Astrocyte (in vitro differentiated cells and primary cell): Measurements from ENCODE around the gene EMP3. TPM values are rescaled to one million over a fixed set of nuclear protein-coding genes. Genes with fewer than 3 reads are reported as not detected.

Experiments used
- DNase-seq: peaks from one replicate; pipeline ENCODE4 v3.0.0-alpha.2; 2010; ENCODE audit warnings: low read depth
- FAIRE-seq: peaks from 2 replicates; lab custom pipeline; 2011; peaks lifted over from hg19 to GRCh38; lab: Jason Lieb, UNC
- H2AFZ ChIP-seq: 2 replicates; pipeline ENCODE4 v1.6.0; 2012; ENCODE audit warnings: low read depth, low read length, inconsistent platforms
- H3K27ac ChIP-seq: 2 replicates; pipeline ENCODE4 v1.5.1; 2011; ENCODE audit warnings: low read depth, low read length, inconsistent platforms
- H3K27me3 ChIP-seq: 2 replicates; pipeline ENCODE4 v1.6.0; 2011; ENCODE audit warnings: low read length, inconsistent platforms; ENCODE audit not compliant: insufficient read depth
- H3K36me3 ChIP-seq: 2 replicates; pipeline ENCODE4 v1.5.1; 2011; ENCODE audit warnings: low read length, inconsistent platforms; ENCODE audit not compliant: insufficient read depth
- H3K4me1 ChIP-seq: 2 replicates; pipeline ENCODE4 v1.5.1; 2011; ENCODE audit warnings: low read length, inconsistent platforms; ENCODE audit not compliant: insufficient read depth
- H3K4me2 ChIP-seq: 2 replicates; pipeline ENCODE4 v1.6.0; 2012; ENCODE audit warnings: low read length, inconsistent platforms
- H3K4me3 ChIP-seq: 2 replicates; pipeline ENCODE4 v1.5.1; 2011; ENCODE audit warnings: low read depth, mild to moderate bottlenecking, low read length, inconsistent platforms; ENCODE audit not compliant: insufficient read depth
- H3K79me2 ChIP-seq: 2 replicates; pipeline ENCODE4 v1.6.0; 2012; ENCODE audit warnings: mild to moderate bottlenecking, low read length, inconsistent platforms; ENCODE audit not compliant: insufficient read depth
- H3K9ac ChIP-seq: 2 replicates; pipeline ENCODE4 v1.6.0; 2012; ENCODE audit warnings: mild to moderate bottlenecking, low read length, inconsistent platforms
- H3K9me3 ChIP-seq: 2 replicates; pipeline ENCODE4 v1.5.1; 2012; ENCODE audit warnings: low read depth, mild to moderate bottlenecking, low read length, inconsistent platforms; ENCODE audit not compliant: insufficient read depth
- H4K20me1 ChIP-seq: 2 replicates; pipeline ENCODE4 v1.6.0; 2012; ENCODE audit warnings: low read length, inconsistent platforms; ENCODE audit not compliant: insufficient read depth
- H3K27ac Mint-ChIP-seq: one replicate; pipeline ENCODE4 v1.8.0; 2021; ENCODE audit warnings: mild to moderate bottlenecking, mixed read lengths; ENCODE audit not compliant: unreplicated experiment
- H3K27me3 Mint-ChIP-seq: one replicate; pipeline ENCODE4 v1.8.0; 2021; ENCODE audit warnings: low read depth, mixed read lengths; ENCODE audit not compliant: unreplicated experiment
- H3K36me3 Mint-ChIP-seq: one replicate; pipeline ENCODE4 v1.8.0; 2021; ENCODE audit warnings: low read depth, mixed read lengths; ENCODE audit not compliant: unreplicated experiment
- H3K4me1 Mint-ChIP-seq: one replicate; pipeline ENCODE4 v1.8.0; 2021; ENCODE audit warnings: low read depth, mixed read lengths; ENCODE audit not compliant: unreplicated experiment
- H3K4me3 Mint-ChIP-seq: one replicate; pipeline ENCODE4 v1.8.0; 2021; ENCODE audit warnings: mild to moderate bottlenecking, moderate library complexity, mixed read lengths; ENCODE audit not compliant: unreplicated experiment
- H3K9me3 Mint-ChIP-seq: one replicate; pipeline ENCODE4 v1.8.0; 2021; ENCODE audit warnings: mild to moderate bottlenecking, mixed read lengths; ENCODE audit not compliant: unreplicated experiment
- EZH2 ChIP-seq: IDR thresholded peaks from 2 replicates; pipeline ENCODE4 v1.6.1; 2012; ENCODE audit warnings: mild to moderate bottlenecking, low read length, inconsistent platforms; ENCODE audit not compliant: insufficient read depth
- total RNA-seq: library from RNA; stranded (reverse); gene quantifications from 2 replicates; pipeline ENCODE4 v1.2.1, GENCODE V29; 2021
- TF ChIP-seq, protein P1 (sequence below): IDR thresholded peaks from 2 replicates; pipeline ENCODE4 v1.5.1; 2011; ENCODE audit warnings: low read depth, mild to moderate bottlenecking, inconsistent platforms, low read length, moderate library complexity; ENCODE audit not compliant: insufficient read depth

Gene EMP3
- total RNA-seq, 1 donor from 2014 or later, result 217 TPM

GRCh38 chr19:48355365-48355954, 30.1 kb downstream of the EMP3 start:
- no peak for FAIRE-seq
- H3K9ac ChIP-seq, result no peak overlapping the region
- H3K79me2 ChIP-seq, result no peaks in the 10 kb centered on the region
- H3K4me2 ChIP-seq, result no peak overlapping the region
- H4K20me1 ChIP-seq, result no peaks in the 10 kb centered on the region
- peaks cover 4% of the 10 kb centered on the region for H3K4me1 ChIP-seq
- no peak overlapping the region for H2AFZ ChIP-seq
- Mint-ChIP-seq H3K4me1 (peaks cover 7% of the 10 kb centered on the region), H3K27me3 (no peaks in the 10 kb centered on the region), H3K27ac (no peak overlapping the region), H3K4me3 (no peak overlapping the region), H3K36me3 (peaks cover 2% of the 10 kb centered on the region), H3K9me3 (peaks cover 3% of the 10 kb centered on the region)
- H3K36me3 ChIP-seq, result no peaks in the 10 kb centered on the region
- H3K27me3 ChIP-seq, result no peaks in the 10 kb centered on the region
- TF ChIP-seq, protein P1, sequence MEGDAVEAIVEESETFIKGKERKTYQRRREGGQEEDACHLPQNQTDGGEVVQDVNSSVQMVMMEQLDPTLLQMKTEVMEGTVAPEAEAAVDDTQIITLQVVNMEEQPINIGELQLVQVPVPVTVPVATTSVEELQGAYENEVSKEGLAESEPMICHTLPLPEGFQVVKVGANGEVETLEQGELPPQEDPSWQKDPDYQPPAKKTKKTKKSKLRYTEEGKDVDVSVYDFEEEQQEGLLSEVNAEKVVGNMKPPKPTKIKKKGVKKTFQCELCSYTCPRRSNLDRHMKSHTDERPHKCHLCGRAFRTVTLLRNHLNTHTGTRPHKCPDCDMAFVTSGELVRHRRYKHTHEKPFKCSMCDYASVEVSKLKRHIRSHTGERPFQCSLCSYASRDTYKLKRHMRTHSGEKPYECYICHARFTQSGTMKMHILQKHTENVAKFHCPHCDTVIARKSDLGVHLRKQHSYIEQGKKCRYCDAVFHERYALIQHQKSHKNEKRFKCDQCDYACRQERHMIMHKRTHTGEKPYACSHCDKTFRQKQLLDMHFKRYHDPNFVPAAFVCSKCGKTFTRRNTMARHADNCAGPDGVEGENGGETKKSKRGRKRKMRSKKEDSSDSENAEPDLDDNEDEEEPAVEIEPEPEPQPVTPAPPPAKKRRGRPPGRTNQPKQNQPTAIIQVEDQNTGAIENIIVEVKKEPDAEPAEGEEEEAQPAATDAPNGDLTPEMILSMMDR, result no peak
- DNase-seq, result no peak
- H3K27ac ChIP-seq, result no peak overlapping the region
- no peaks in the 10 kb centered on the region for H3K9me3 ChIP-seq
- H3K4me3 ChIP-seq, result no peak overlapping the region

DNA sequence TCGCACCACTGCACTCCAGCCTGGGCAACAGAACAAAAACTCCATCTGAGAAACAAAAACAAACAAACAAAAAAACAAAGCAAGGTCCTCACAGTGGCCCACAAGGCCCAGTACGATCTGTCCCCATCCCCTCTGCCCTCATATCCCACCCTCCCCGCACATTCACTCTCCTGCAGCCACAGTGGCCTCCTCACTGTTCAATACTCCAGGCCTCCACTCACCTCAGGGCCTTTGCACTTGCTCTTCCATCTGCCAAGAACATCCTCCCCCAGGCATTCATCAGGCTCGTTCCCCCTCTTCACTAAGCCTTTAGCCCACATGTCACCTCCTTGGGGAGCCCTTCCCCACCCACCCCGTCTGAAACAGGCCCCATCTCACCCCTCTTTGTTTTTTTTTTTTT, 33.8 kb downstream of the EMP3 start:
- Histone ChIP-seq H3K4me2 (no peak overlapping the region), H2AFZ (no peak overlapping the region), H3K4me1 (peaks cover 11% of the 10 kb centered on the region), H4K20me1 (no peaks in the 10 kb centered on the region), H3K9me3 (no peaks in the 10 kb centered on the region), H3K9ac (no peak overlapping the region), H3K36me3 (no peaks in the 10 kb centered on the region), H3K79me2 (no peaks in the 10 kb centered on the region), H3K4me3 (no peak overlapping the region), H3K27me3 (no peaks in the 10 kb centered on the region), H3K27ac (no peak overlapping the region)
- no peak overlapping the region for H3K27ac Mint-ChIP-seq
- no peaks in the 10 kb centered on the region for H3K27me3 Mint-ChIP-seq
- FAIRE-seq, result no peak
- peaks cover 5% of the 10 kb centered on the region for H3K9me3 Mint-ChIP-seq
- DNase-seq, result no peak
- no peak overlapping the region for H3K4me3 Mint-ChIP-seq
- no peak for TF ChIP-seq EZH2
- TF ChIP-seq, protein P1, result no peak
- H3K4me1 Mint-ChIP-seq, result peaks cover 5% of the 10 kb centered on the region
- peaks cover 2% of the 10 kb centered on the region for H3K36me3 Mint-ChIP-seq

- Histone ChIP-seq H3K27ac (no peak overlapping the region), H3K4me3 (no peak overlapping the region), H3K4me2 (no peak overlapping the region), H3K9me3 (no peaks in the 10 kb centered on the region), H3K4me1 (peaks cover 6% of the 10 kb centered on the region), H3K79me2 (no peaks in the 10 kb centered on the region), H4K20me1 (no peaks in the 10 kb centered on the region), H3K9ac (no peak overlapping the region), H3K27me3 (no peaks in the 10 kb centered on the region), H3K36me3 (no peaks in the 10 kb centered on the region), H2AFZ (no peak overlapping the region)
- Mint-ChIP-seq H3K36me3 (peaks cover 2% of the 10 kb centered on the region), H3K27me3 (no peaks in the 10 kb centered on the region), H3K4me1 (no peaks in the 10 kb centered on the region), H3K9me3 (peaks cover 5% of the 10 kb centered on the region), H3K4me3 (peak overlapping the region; percentile 60), H3K27ac (peak overlapping the region; percentile 75)
- TF ChIP-seq EZH2, result no peak
- FAIRE-seq (no peak), DNase-seq (no peak)
These were observed 36.6 kb downstream of the EMP3 start for GRCh38 chr19:48361912-48362311.
